ENCODE results near the gene AFTPH. TPM values are rescaled to one million over a fixed set of nuclear protein-coding genes. Genes with fewer than 3 reads are reported as not detected.
A peak's percentile ranks its signal among the peaks of the same experiment; 100 is the strongest.
"Not testable (repeated sequence)": the region's sequence is repeated elsewhere in the genome, so short reads cannot be mapped to it uniquely, and the experiment has no call there.

AFTPH gene
- total RNA-seq, 1 donor from 2014 or later = 28.9 TPM

DNA sequence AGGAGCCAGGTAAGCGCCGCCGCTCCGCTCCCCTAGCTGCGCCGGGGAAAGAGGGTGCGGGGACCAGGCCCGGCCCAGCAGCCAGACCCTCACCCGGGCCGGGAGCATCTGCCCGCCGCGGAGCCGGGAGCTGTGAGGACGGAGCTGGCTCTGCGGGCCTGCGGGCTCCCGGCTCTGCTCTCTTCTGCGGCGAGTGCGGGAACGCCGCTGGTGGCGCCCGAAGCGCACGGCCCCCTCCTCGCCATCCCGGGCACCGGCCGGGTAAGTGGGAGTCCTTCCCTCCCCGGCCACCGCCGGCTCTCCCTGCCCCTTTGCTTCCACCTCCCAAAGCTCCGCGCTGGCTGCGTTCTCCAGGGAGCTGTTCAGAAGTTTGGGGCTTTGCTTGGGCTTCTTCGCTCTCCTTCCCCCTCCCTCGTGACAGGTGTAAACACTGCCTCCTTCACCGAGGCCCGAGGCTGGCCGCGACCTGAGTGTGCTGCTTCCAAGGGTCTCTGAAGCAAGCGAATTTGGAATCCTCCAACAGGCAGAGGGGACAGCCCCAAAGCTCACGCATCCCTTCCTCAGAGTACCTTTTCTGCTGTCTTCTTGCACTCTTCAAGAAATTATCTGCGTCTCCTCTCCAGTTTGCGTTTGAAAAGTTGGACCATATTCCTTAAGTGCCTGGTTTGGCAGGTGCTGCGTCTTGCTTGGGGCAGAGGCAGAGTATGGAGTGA lies 632 bp downstream of the AFTPH start:
- TF ChIP-seq, protein P1, sequence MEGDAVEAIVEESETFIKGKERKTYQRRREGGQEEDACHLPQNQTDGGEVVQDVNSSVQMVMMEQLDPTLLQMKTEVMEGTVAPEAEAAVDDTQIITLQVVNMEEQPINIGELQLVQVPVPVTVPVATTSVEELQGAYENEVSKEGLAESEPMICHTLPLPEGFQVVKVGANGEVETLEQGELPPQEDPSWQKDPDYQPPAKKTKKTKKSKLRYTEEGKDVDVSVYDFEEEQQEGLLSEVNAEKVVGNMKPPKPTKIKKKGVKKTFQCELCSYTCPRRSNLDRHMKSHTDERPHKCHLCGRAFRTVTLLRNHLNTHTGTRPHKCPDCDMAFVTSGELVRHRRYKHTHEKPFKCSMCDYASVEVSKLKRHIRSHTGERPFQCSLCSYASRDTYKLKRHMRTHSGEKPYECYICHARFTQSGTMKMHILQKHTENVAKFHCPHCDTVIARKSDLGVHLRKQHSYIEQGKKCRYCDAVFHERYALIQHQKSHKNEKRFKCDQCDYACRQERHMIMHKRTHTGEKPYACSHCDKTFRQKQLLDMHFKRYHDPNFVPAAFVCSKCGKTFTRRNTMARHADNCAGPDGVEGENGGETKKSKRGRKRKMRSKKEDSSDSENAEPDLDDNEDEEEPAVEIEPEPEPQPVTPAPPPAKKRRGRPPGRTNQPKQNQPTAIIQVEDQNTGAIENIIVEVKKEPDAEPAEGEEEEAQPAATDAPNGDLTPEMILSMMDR (IDR thresholded peaks at IDR 0.05; ENCODE audit: unreplicated experiment) = no peak
- Mint-ChIP-seq H3K9me3 (ENCODE audit: low read depth) (no peaks in the 10 kb centered on the region), H3K4me1 (ENCODE audit: low read depth) (peaks cover 16% of the 10 kb centered on the region), H3K36me3 (ENCODE audit: insufficient read depth) (no peaks in the 10 kb centered on the region), H3K27ac (peak overlapping the region; percentile 93), H3K4me3 (ENCODE audit: low read depth) (peak overlapping the region; percentile 93), H3K27me3 (no peaks in the 10 kb centered on the region)
- peak; percentile 46 for DNase-seq (ENCODE audit: low spot score, unreplicated experiment)

DNA sequence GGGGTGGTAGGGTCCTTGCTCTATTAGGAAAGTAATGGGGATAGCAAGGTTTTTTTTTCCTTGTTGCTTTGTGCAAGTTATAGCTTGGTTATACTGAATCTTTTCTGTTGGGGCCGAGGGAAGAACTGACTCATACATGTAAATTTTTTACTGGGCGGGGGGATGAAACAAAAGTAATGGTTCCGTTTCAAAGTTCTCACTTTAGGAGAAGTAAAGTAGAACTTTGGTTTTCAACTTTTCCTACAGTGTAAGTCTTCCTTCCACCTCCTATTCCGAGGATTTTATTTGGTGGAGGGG lies 1.1 kb downstream of the AFTPH start:
- Mint-ChIP-seq H3K4me1 (ENCODE audit: low read depth) (peaks cover 16% of the 10 kb centered on the region), H3K27me3 (no peaks in the 10 kb centered on the region), H3K27ac (peak overlapping the region; percentile 93), H3K9me3 (ENCODE audit: low read depth) (no peaks in the 10 kb centered on the region), H3K4me3 (ENCODE audit: low read depth) (peak overlapping the region; percentile 93), H3K36me3 (ENCODE audit: insufficient read depth) (peaks cover under 1% of the 10 kb centered on the region)
- TF ChIP-seq, protein P1 (IDR thresholded peaks at IDR 0.05; ENCODE audit: unreplicated experiment) = no peak
- DNase-seq (ENCODE audit: low spot score, unreplicated experiment) = no peak

DNA sequence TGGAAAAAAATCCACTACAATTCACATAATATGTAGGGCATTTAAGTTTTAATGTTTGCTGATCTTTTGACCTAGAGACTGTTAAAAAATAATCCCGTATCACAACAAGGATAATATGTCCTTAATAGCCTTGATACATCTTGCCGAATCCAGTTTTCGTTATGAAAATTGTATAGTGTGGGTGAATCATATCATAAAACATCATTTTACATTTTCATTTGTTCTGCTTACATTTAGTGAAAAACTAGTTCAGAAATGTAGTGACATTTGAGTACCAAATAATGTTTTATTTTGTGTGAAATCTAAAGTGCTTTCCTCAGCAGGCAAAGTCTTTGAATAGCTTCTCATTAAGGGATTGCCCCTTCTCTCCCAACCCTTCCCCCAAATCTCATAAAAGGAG lies 1.9 kb downstream of the AFTPH start:
- no peak for DNase-seq (ENCODE audit: low spot score, unreplicated experiment)
- no peak overlapping the region for H3K27ac Mint-ChIP-seq
- H3K9me3 Mint-ChIP-seq (ENCODE audit: low read depth) = no peaks in the 10 kb centered on the region
- H3K36me3 Mint-ChIP-seq (ENCODE audit: insufficient read depth) = peaks cover 1% of the 10 kb centered on the region
- H3K4me3 Mint-ChIP-seq (ENCODE audit: low read depth) = peak overlapping the region; percentile 93
- H3K4me1 Mint-ChIP-seq (ENCODE audit: low read depth) = peaks cover 16% of the 10 kb centered on the region
- TF ChIP-seq, protein P1 (IDR thresholded peaks at IDR 0.05; ENCODE audit: unreplicated experiment) = no peak
- H3K27me3 Mint-ChIP-seq = no peaks in the 10 kb centered on the region

DNA sequence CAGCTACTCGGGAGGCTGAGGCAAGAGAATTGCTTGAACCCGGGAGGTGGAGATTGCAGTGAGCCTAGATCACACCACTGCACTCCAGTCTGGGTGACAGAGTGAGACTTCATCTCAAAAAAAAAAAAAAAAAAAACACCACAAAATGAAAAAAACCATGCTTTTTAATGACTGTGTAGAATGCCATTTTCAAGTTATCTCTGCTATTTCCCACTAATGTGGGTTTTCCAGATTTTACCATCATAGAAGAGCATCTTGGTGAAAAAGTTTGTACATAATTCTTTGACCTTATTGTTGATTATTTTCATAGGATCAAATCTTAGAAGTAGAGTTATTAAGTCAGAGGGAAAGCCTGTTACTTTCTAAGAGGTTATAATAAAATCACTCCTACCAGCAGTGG lies 6.8 kb downstream of the AFTPH start:
- peaks cover 12% of the 10 kb centered on the region for H3K4me1 Mint-ChIP-seq (ENCODE audit: low read depth)
- H3K9me3 Mint-ChIP-seq (ENCODE audit: low read depth); H3K27me3 Mint-ChIP-seq; DNase-seq (ENCODE audit: low spot score, unreplicated experiment); H3K4me3 Mint-ChIP-seq (ENCODE audit: low read depth); H3K27ac Mint-ChIP-seq; H3K36me3 Mint-ChIP-seq (ENCODE audit: insufficient read depth): not testable (repeated sequence)

DNA sequence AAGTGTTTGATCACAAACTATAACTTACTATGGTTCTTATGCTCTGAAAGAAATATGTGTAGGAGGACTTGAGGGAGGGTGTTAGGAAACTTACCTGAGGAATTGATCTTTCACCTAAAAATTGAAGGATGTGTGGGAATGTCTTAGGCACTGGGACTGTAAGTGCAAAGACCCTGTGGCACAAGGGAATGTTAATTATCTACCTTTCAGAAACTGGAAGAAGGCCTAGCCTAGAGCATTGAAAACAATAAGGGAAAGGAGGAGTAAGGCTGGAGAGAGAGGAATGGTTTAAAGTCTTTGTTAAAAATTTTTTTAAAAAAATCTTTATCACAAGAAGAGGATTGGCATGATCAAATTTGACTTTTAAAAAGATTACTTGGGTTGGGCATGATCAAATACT lies 7.9 kb downstream of the AFTPH start:
- Mint-ChIP-seq H3K27ac (peak overlapping the region; percentile 8), H3K36me3 (ENCODE audit: insufficient read depth) (peaks cover 1% of the 10 kb centered on the region), H3K9me3 (ENCODE audit: low read depth) (peaks cover 4% of the 10 kb centered on the region), H3K27me3 (no peaks in the 10 kb centered on the region), H3K4me3 (ENCODE audit: low read depth) (no peak overlapping the region), H3K4me1 (ENCODE audit: low read depth) (peaks cover 10% of the 10 kb centered on the region)
- TF ChIP-seq, protein P1 (IDR thresholded peaks at IDR 0.05; ENCODE audit: unreplicated experiment) = no peak
- DNase-seq (ENCODE audit: low spot score, unreplicated experiment) = no peak

DNA sequence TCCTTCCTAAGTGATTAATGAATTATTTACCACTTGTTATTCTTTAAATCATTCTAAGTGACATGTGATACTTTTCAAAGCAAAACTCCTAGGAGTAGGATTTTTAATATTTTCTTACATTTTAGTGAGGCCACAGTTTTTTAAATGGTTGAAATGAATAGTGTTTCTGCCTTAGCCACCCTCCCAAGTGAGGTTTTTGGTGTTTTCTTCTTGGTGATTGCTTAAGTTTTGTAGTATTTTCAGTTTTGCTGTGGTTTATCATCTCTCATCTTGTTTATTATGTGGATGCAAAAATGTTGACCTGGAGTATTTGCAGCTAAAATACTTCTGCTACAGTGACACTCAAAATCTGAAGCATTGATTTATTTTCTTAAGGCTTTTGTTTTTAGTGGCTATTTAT lies 9.8 kb downstream of the AFTPH start:
- TF ChIP-seq, protein P1 (IDR thresholded peaks at IDR 0.05; ENCODE audit: unreplicated experiment) = no peak
- no peak for DNase-seq (ENCODE audit: low spot score, unreplicated experiment)
- Mint-ChIP-seq H3K27me3 (no peaks in the 10 kb centered on the region), H3K4me1 (ENCODE audit: low read depth) (peaks cover 8% of the 10 kb centered on the region), H3K4me3 (ENCODE audit: low read depth) (no peak overlapping the region), H3K36me3 (ENCODE audit: insufficient read depth) (peaks cover 1% of the 10 kb centered on the region), H3K27ac (no peak overlapping the region), H3K9me3 (ENCODE audit: low read depth) (peaks cover 4% of the 10 kb centered on the region)

Data from progenitor cell of endocrine pancreas (in vitro differentiated cells).